SK-N-SH (cell line): Measurements from ENCODE around the gene PLAAT5. TPM values are rescaled to one million over a fixed set of nuclear protein-coding genes. Genes with fewer than 3 reads are reported as not detected.

Source experiments
- CTCF ChIA-PET: fragments of 300-600, 350-600 bp; formaldehyde crosslinking; extraction: SDS; loops from one replicate; lab custom pipeline; 2021; lab: Yijun Ruan, JAX
- POLR2A ChIA-PET: fragments of 350-600 bp; sonication (Branson Sonifier 250); formaldehyde crosslinking; extraction: SDS; loops from one replicate; lab custom pipeline; 2020; ENCODE audit warnings: antibody characterized with exemption, inconsistent platforms; lab: Yijun Ruan, JAX
- DNase-seq: peaks from one replicate; pipeline ENCODE4 v3.0.0; 2012
- H2AFZ ChIP-seq: fragments of 200-600 bp; sonication (generic); 2 replicates; pipeline ENCODE4 v1.8.1; 2016; ENCODE audit warnings: antibody characterized with exemption, mild to moderate bottlenecking, low read depth
- H3F3A ChIP-seq: fragments of 200-600 bp; sonication (generic); replicated peaks from 2 replicates; pipeline ENCODE3; 2016; ENCODE audit warnings: antibody characterized with exemption, mild to moderate bottlenecking; ENCODE audit not compliant: insufficient read depth
- H3K27ac ChIP-seq, 2 experiments: fragments of 200-500 bp in 1 of 2; fragments of 200-600 bp in 1 of 2; sonication (Bioruptor generic) in 1 of 2; sonication (generic), shearing (Covaris generic) in 1 of 2; 2 replicates each; pipeline versions ENCODE4 v1.5.1 to v1.6.1; 2014 to 2016; ENCODE audit warnings: low read depth in 2 of 2, inconsistent platforms in 1 of 2, low read length in 1 of 2, mild to moderate bottlenecking in 1 of 2, mixed read lengths in 1 of 2
- H3K27me3 ChIP-seq: fragments of 200-600 bp; sonication (generic), shearing (Covaris generic); 2 replicates; pipeline ENCODE4 v1.6.1; 2016; ENCODE audit warnings: mixed run types; ENCODE audit not compliant: insufficient read depth
- H3K36me3 ChIP-seq, 2 experiments: fragments of 200-500 bp in 1 of 2; fragments of 200-600 bp in 1 of 2; sonication (Bioruptor generic) in 1 of 2; sonication (generic) in 1 of 2; replicated peaks in 1 of 2; 2 replicates each; pipeline versions ENCODE3 to v1.5.1; 2014 to 2016; ENCODE audit warnings: low read length in 1 of 2, mild to moderate bottlenecking in 1 of 2; ENCODE audit not compliant: insufficient read depth in 2 of 2, control insufficient read depth in 1 of 2
- H3K4me1 ChIP-seq, 2 experiments: fragments of 200-500 bp in 1 of 2; fragments of 200-600 bp in 1 of 2; sonication (Bioruptor generic) in 1 of 2; sonication (generic), shearing (Covaris generic) in 1 of 2; 2 replicates each; pipeline versions ENCODE4 v1.5.1 to v1.6.1; 2014 to 2016; ENCODE audit warnings: low read depth in 1 of 2, low read length in 1 of 2, mixed run types in 1 of 2; ENCODE audit not compliant: insufficient read depth in 2 of 2, control insufficient read depth in 1 of 2
- H3K4me2 ChIP-seq: fragments of 200-600 bp; sonication (generic), shearing (Covaris generic); 2 replicates; pipeline ENCODE4 v1.6.1; 2017; ENCODE audit warnings: mixed run types
- H3K4me3 ChIP-seq, 2 experiments: fragments of 200-500 bp in 1 of 2; fragments of 200-600 bp in 1 of 2; sonication (Bioruptor generic) in 1 of 2; sonication (generic), shearing (Covaris generic) in 1 of 2; 2 replicates each; pipeline versions ENCODE4 v1.5.1 to v1.8.1; 2014 to 2016; ENCODE audit warnings: low read depth in 2 of 2, inconsistent platforms in 1 of 2, low read length in 1 of 2, mild to moderate bottlenecking in 1 of 2, mixed read lengths in 1 of 2, moderate library complexity in 1 of 2
- H3K79me2 ChIP-seq: fragments of 200-600 bp; sonication (generic); 2 replicates; pipeline ENCODE4 v1.8.1; 2017; ENCODE audit warnings: mild to moderate bottlenecking; ENCODE audit not compliant: insufficient read depth
- H3K9ac ChIP-seq: fragments of 200-600 bp; sonication (generic); 2 replicates; pipeline ENCODE4 v1.6.1; 2017; ENCODE audit warnings: mixed run types
- H3K9me2 ChIP-seq: fragments of 200-600 bp; sonication (generic); 2 replicates; pipeline ENCODE4 v1.6.1; 2017; ENCODE audit warnings: mixed run types
- H3K9me3 ChIP-seq: fragments of 200-600 bp; sonication (generic); 2 replicates; pipeline ENCODE4 v1.6.1; 2017; ENCODE audit warnings: mixed run types, mild to moderate bottlenecking, moderate library complexity
- H4K20me1 ChIP-seq: fragments of 200-600 bp; sonication (generic); 2 replicates; pipeline ENCODE4 v1.6.1; 2017; ENCODE audit warnings: mild to moderate bottlenecking, mixed run types; ENCODE audit not compliant: insufficient read depth
- CHD2 ChIP-seq: fragments of 150-350 bp; IDR thresholded peaks from 2 replicates; pipeline ENCODE4 v1.6.1; 2018; ENCODE audit warnings: low read length; ENCODE audit not compliant: partially characterized antibody
- EZH2phosphoT487 ChIP-seq: fragments of 200-600 bp; sonication (generic); IDR thresholded peaks from 2 replicates; pipeline ENCODE4 v1.6.1; 2017; ENCODE audit warnings: low read depth, mixed run types, mild to moderate bottlenecking, antibody characterized with exemption, moderate library complexity, borderline replicate concordance
- GABPA ChIP-seq: IDR thresholded peaks from 2 replicates; pipeline ENCODE4 v1.4.0; 2012; ENCODE audit warnings: low read depth, mild to moderate bottlenecking
- GATA2 ChIP-seq: sonication (generic); formaldehyde crosslinking; IDR thresholded peaks from 2 replicates; pipeline ENCODE4 v1.5.0; 2020; ENCODE audit warnings: mild to moderate bottlenecking, missing genetic modification reagents
- IRF3 ChIP-seq: fragments of 150-350 bp; IDR thresholded peaks from 2 replicates; pipeline ENCODE4 v1.6.1; 2016; ENCODE audit warnings: mild to moderate bottlenecking, low read depth, low read length
- JUND ChIP-seq: IDR thresholded peaks from 2 replicates; pipeline ENCODE4 v1.4.0; 2012
- MAX ChIP-seq: IDR thresholded peaks from 2 replicates; pipeline ENCODE4 v1.4.0; 2012; ENCODE audit warnings: low read depth
- MEF2A ChIP-seq: IDR thresholded peaks from 2 replicates; pipeline ENCODE4 v1.4.0; 2012; ENCODE audit warnings: low read depth, borderline replicate concordance
- RAD21 ChIP-seq: IDR thresholded peaks from 2 replicates; pipeline ENCODE4 v1.6.1; 2012; ENCODE audit warnings: mild to moderate bottlenecking, low read length
- REST ChIP-seq: IDR thresholded peaks from 2 replicates; pipeline ENCODE4 v1.6.1; 2012; ENCODE audit warnings: mild to moderate bottlenecking, low read depth, low read length, moderate library complexity
- RFX5 ChIP-seq: IDR thresholded peaks from 2 replicates; pipeline ENCODE4 v1.6.1; 2012; ENCODE audit warnings: mild to moderate bottlenecking, improper control_type of control experiment, low read length
- SIN3A ChIP-seq: IDR thresholded peaks from 2 replicates; pipeline ENCODE4 v1.6.1; 2012; ENCODE audit warnings: low read depth, mild to moderate bottlenecking, low read length, moderate library complexity, borderline replicate concordance
- SMC3 ChIP-seq: IDR thresholded peaks from 2 replicates; pipeline ENCODE4 v1.6.1; 2012; ENCODE audit warnings: low read depth, low read length, improper control_type of control experiment
- TAF1 ChIP-seq: IDR thresholded peaks from 2 replicates; pipeline ENCODE4 v1.6.1; 2012; ENCODE audit warnings: low read depth, mild to moderate bottlenecking, low read length, moderate library complexity, borderline replicate concordance
- TCF12 ChIP-seq: IDR thresholded peaks from 2 replicates; pipeline ENCODE4 v1.4.0; 2012
- TEAD4 ChIP-seq: IDR thresholded peaks from 2 replicates; pipeline ENCODE4 v1.4.0; 2012; ENCODE audit warnings: mild to moderate bottlenecking, borderline replicate concordance; ENCODE audit not compliant: insufficient read depth
- USF1 ChIP-seq: IDR thresholded peaks from 2 replicates; pipeline ENCODE4 v1.4.0; 2012; ENCODE audit warnings: low read depth, borderline replicate concordance
- USF2 ChIP-seq: fragments of 150-350 bp; IDR thresholded peaks from 2 replicates; pipeline ENCODE4 v1.6.1; 2017; ENCODE audit warnings: antibody characterized with exemption, low read length, low read depth, borderline replicate concordance
- ZBTB33 ChIP-seq: IDR thresholded peaks from 2 replicates; pipeline ENCODE4 v1.4.0; 2012; ENCODE audit warnings: low read depth, borderline replicate concordance
- polyA plus RNA-seq, 3 experiments: library from polyadenylated mRNA; depleted of rRNA; stranded (reverse); fragments of >200 nt; gene quantifications; 2 replicates each; pipeline ENCODE4 v1.2.3, GENCODE V29; 2012

PLAAT5 gene
- polyA plus RNA-seq, 1 of the 3 experiments (the other 2 are of a cell fraction) = not detected

GRCh38 chr11:63445720-63446119 lies 45.2 kb downstream of the PLAAT5 start:
- no peak overlapping the region for H3K27ac ChIP-seq
- no peaks in the 10 kb centered on the region for H3K36me3 ChIP-seq
- no peak overlapping the region for H3K4me2 ChIP-seq
- H3K4me1 ChIP-seq = no peaks in the 10 kb centered on the region
- ChIA-PET POLR2A (no interaction called here), CTCF (no interaction called here)
- no peak overlapping the region for H2AFZ ChIP-seq
- no peaks in the 10 kb centered on the region for H3K79me2 ChIP-seq
- TF ChIP-seq GATA2 (CRISPR knock-in tag) (no peak), TCF12 (no peak), RAD21 (no peak), TAF1 (no peak), IRF3 (no peak), TEAD4 (no peak), JUND (no peak), MAX (no peak), USF1 (no peak), GABPA (no peak), ZBTB33 (no peak), SMC3 (no peak), CHD2 (no peak), SIN3A (no peak), REST (no peak), RFX5 (no peak), EZH2phosphoT487 (no peak), USF2 (no peak), MEF2A (no peak)
- H3K9ac ChIP-seq = no peak overlapping the region
- H3F3A ChIP-seq = no peaks in the 10 kb centered on the region
- peaks cover 11% of the 10 kb centered on the region; the same call in 1 of the 2 replicates for H3K27me3 ChIP-seq
- no peak for DNase-seq
- no peaks in the 10 kb centered on the region for H3K9me3 ChIP-seq
- no peaks in the 10 kb centered on the region for H3K9me2 ChIP-seq
- H4K20me1 ChIP-seq = no peaks in the 10 kb centered on the region
- H3K4me3 ChIP-seq = no peak overlapping the region
